Aorta (tissue), 5 donors: ENCODE results near the gene MYO1E. TPM values are rescaled to one million over a fixed set of nuclear protein-coding genes. Genes with fewer than 3 reads are reported as not detected.

Source experiments
- ATAC-seq: fragments of 200-7000 bp; cut with Tn5 transposase; one replicate; pipeline ENCODE4 v1.9.1; 2022; ENCODE audit warnings: moderate library complexity; ENCODE audit not compliant: low FRiP score
- DNase-seq, 2 donors: peaks; one replicate each; pipeline ENCODE4 v3.0.0-alpha.2; 2020
- H3K27ac ChIP-seq, 2 donors: one replicate each; pipeline ENCODE4 v1.5.1; 2013; ENCODE audit warnings: low read length in 2 of 2, mild to moderate bottlenecking in 2 of 2, moderate library complexity in 2 of 2, control low read depth in 1 of 2, inconsistent platforms in 1 of 2, low read depth in 1 of 2
- H3K27me3 ChIP-seq, 2 donors: one replicate each; pipeline ENCODE4 v1.6.1; 2013; ENCODE audit warnings: control low read depth in 1 of 2, low read length in 1 of 2, mild to moderate bottlenecking in 1 of 2, moderate library complexity in 1 of 2; ENCODE audit not compliant: insufficient read depth in 2 of 2, control insufficient read depth in 1 of 2
- H3K36me3 ChIP-seq, 2 donors: one replicate each; pipeline ENCODE4 v1.6.1; 2013; ENCODE audit warnings: control low read depth in 1 of 2, low read length in 1 of 2, mild to moderate bottlenecking in 1 of 2; ENCODE audit not compliant: insufficient read depth in 2 of 2, control insufficient read depth in 1 of 2
- H3K4me1 ChIP-seq, 2 donors: one replicate each; pipeline ENCODE4 v1.6.1; 2013; ENCODE audit warnings: low read length in 2 of 2, control low read depth in 1 of 2, mild to moderate bottlenecking in 1 of 2, moderate library complexity in 1 of 2; ENCODE audit not compliant: insufficient read depth in 2 of 2, control insufficient read depth in 1 of 2
- H3K4me3 ChIP-seq, 2 donors: one replicate each; pipeline ENCODE4 v1.5.1; 2013; ENCODE audit warnings: low read length in 2 of 2, control low read depth in 1 of 2, mild to moderate bottlenecking in 1 of 2
- H3K9me3 ChIP-seq: one replicate; pipeline ENCODE4 v1.6.1; 2013; ENCODE audit warnings: mild to moderate bottlenecking, low read length; ENCODE audit not compliant: control insufficient read depth
- WGBS, 2 donors: extraction: QIAGEN DNeasy Blood & Tissue Kit; methylation state at CpG; one replicate each; pipeline ENCODE4 v1.1.7; 2013; 5-methylcytosine and 5-hydroxymethylcytosine counted together
- intact Hi-C, 2 donors: fragments of 100-400 bp; cut with DNase I; formaldehyde crosslinking; loops; one replicate each; pipeline versions ENCODE4 v1.14.2 to v1.15.0; 2022
- polyA plus RNA-seq, 2 donors: library from polyadenylated mRNA; stranded (reverse); fragments of 200-250 nt; gene quantifications; one replicate each; pipeline ENCODE4 v1.2.3, GENCODE V29; 2013
- total RNA-seq, 2 donors: library from RNA; stranded (reverse); fragmentation: NEBNext Ultra II Directional; extraction: Animal tissue kit (Norgen Biotek cat#: 25700); gene quantifications; one replicate each; pipeline ENCODE4 v1.2.1, GENCODE V29; 2021
- donor health status: healthy with polysubstance abuse.
- donor health status: Bipolar disorder and iron deficiency.
- donor health status: DM: no; HTN: no; CAD: no.
- donor health status: DM: no; HTN: no; CAD: no.
- donor health status: DM: yes; HTN: yes; CAD: no.

Gene MYO1E
- total and polyA plus RNA-seq, 4 donors: 44.6 to 225 (median 105) TPM

DNA sequence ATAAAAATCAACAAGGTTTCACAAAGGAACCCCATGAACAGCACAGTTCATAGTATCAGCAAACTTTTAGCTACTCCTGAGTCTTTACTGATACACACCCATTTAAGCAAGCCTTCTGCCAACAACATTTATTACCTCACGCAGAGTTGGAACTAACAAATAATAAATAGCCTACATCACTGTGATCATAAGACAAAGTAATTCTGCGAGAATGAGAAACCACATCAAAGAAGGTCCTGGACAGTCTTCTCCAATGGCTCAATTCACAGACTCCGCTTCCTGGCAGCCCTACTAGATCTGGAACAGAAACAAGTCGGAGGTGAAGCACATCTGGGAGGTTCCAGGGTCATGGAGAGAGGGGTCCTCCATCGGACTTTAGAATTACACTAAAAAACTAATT is 129.0 kb downstream of the MYO1E start:
- intact Hi-C loops: loop anchor here (10.0 kb wide), 1 partner anchor 251 kb away; no protein-coding TSS in a partner anchor
- no peaks in the 10 kb centered on the region for H3K27me3 ChIP-seq
- ATAC-seq (no peak), DNase-seq (no peak)
- H3K27ac ChIP-seq: no peak overlapping the region
- 90 to 93% methylated on average over 5 of the region's 5 CpGs for WGBS, 2 donors
- H3K36me3 ChIP-seq: no peaks in the 10 kb centered on the region
- H3K4me1 ChIP-seq: no peaks in the 10 kb centered on the region
- no peak overlapping the region for H3K4me3 ChIP-seq
- no peaks in the 10 kb centered on the region for H3K9me3 ChIP-seq

- Histone ChIP-seq H3K36me3 (no peaks in the 10 kb centered on the region), H3K9me3 (no peaks in the 10 kb centered on the region), H3K4me1 (no peaks in the 10 kb centered on the region), H3K4me3 (no peak overlapping the region), H3K27ac (no peak overlapping the region), H3K27me3 (no peaks in the 10 kb centered on the region)
- ATAC-seq: no peak
- intact Hi-C loops: loop anchor here (10.0 kb wide), 1 partner anchor 252 kb away; no protein-coding TSS in a partner anchor
- DNase-seq: no peak
- 94 to 96% methylated on average over 2 of the region's 2 CpGs for whole genome bisulfite sequencing, 2 donors
These were observed 130.0 kb downstream of the MYO1E start for GRCh38 chr15:59242649-59243048.

- H3K36me3 ChIP-seq: no peaks in the 10 kb centered on the region
- no peak overlapping the region for H3K27ac ChIP-seq
These were observed 132.6 kb downstream of the MYO1E start for GRCh38 chr15:59240036-59240435.

DNA sequence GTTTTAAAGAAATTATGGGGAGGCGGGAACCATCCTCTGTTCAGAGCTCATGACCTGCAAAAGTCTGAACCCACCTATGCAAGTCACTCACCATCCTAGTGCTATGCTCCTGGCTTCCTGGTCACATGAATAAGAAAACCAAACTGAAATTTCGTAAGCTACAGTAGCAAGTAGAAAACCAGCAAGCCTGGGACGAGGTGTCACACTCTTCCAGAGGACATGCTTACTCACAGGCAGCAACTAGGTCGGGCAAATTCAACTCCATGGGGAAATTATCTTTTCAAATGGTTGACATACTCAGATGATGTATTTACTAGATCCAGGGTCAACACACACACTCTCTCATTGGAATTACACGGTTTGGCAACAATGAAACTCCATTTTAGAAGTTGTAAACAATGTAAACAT is 134.7 kb downstream of the MYO1E start:
- Histone ChIP-seq H3K4me1 (no peaks in the 10 kb centered on the region), H3K4me3 (no peak overlapping the region), H3K27me3 (no peaks in the 10 kb centered on the region), H3K36me3 (no peaks in the 10 kb centered on the region), H3K9me3 (no peaks in the 10 kb centered on the region), H3K27ac (no peak overlapping the region)
- 81 to 82% methylated on average over 5 of the region's 5 CpGs for WGBS, 2 donors
- DNase-seq (no peak), ATAC-seq (no peak)
- intact Hi-C loops: loop anchor here in 1 of 2 donors (5.0 kb wide), 1 partner anchor 71 kb away; no protein-coding TSS in a partner anchor

More at GRCh38 chr15:59240036-59240435, 132.6 kb downstream of the MYO1E start:
- DNase-seq (no peak), ATAC-seq (no peak)
- H3K4me1 ChIP-seq: no peaks in the 10 kb centered on the region
- 64 to 80% methylated on average over 5 of the region's 5 CpGs for WGBS, 2 donors
- H3K9me3 ChIP-seq: no peaks in the 10 kb centered on the region
- H3K4me3 ChIP-seq: no peak overlapping the region
- intact Hi-C loops: loop anchor here (10.0 kb wide), 1 partner anchor 255 kb away; no protein-coding TSS in a partner anchor
- no peaks in the 10 kb centered on the region for H3K27me3 ChIP-seq

DNA sequence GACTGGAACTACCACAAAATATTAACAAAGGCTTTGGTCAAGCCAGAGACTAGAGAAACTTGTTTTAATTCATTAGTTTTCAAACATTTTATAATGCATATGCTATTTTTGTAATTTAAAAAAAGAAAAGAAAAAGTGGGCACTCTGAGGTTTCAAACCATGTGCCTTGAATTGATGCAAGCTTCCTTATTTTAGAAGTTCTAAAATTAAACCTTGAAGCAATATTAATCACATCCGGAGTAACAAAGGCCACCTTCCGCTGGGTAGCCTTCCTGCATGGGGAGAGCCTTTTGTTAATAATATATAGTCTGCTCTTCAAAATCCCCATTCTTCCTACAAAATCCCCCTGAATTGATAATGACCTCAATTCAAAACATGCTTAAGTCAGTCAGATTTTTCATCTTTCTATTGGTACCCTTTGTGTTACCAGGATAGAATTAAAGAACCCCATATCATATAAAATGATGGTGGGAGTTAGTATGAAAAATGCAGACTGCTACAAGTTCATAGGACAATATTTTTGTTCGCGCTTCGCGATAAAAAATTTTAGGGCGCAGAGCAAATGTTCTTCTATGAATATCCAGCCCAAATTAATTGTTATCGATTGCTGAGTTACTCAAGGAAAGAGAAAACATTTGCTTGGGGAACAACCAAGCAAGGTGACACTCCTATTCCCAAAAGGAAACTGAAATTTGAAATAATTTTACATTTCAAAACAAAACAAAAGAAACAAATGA is 135.4 kb downstream of the MYO1E start:
- Histone ChIP-seq H3K27ac (no peak overlapping the region), H3K36me3 (no peaks in the 10 kb centered on the region), H3K9me3 (no peaks in the 10 kb centered on the region), H3K4me1 (peaks cover 2 to 4% of the 10 kb centered on the region in 2 donors), H3K27me3 (no peaks in the 10 kb centered on the region), H3K4me3 (no peak overlapping the region)
- WGBS, 2 donors: 74 to 75% methylated on average over 8 of the region's 8 CpGs
- intact Hi-C loops: loop anchor here in 1 of 2 donors (5.0 kb wide), 1 partner anchor 70 kb away; no protein-coding TSS in a partner anchor
- DNase-seq (no peak), ATAC-seq (no peak)

DNA sequence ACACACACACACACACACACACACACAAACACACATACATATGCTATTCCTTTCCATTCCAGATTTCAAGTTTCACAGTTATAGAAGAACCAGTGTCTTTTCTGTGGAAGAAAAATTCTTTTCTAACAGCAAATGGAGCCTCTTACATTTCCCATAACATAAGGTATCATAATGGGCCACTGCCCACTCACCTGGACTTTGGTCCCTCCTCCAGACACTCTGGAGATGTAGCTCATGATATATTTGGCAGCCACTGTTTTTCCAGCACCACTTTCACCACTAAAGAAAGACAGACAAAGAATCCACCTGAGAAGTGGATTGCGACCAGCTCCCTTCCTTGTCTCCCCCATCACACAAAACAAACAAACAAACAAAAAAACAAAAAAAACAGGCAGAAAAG is 136.3 kb downstream of the MYO1E start:
- ATAC-seq (no peak), DNase-seq (no peak)
- Histone ChIP-seq H3K27me3 (no peaks in the 10 kb centered on the region), H3K36me3 (no peaks in the 10 kb centered on the region), H3K4me3 (no peak overlapping the region), H3K4me1 (peaks cover 4 to 7% of the 10 kb centered on the region in 2 donors), H3K27ac (no peak overlapping the region), H3K9me3 (no peaks in the 10 kb centered on the region)
- intact Hi-C loops: loop anchor here in 1 of 2 donors (5.0 kb wide), 1 partner anchor 69 kb away; no protein-coding TSS in a partner anchor
- 97 to 100% methylated on average over 1 of the region's 1 CpG for WGBS, 2 donors

DNA sequence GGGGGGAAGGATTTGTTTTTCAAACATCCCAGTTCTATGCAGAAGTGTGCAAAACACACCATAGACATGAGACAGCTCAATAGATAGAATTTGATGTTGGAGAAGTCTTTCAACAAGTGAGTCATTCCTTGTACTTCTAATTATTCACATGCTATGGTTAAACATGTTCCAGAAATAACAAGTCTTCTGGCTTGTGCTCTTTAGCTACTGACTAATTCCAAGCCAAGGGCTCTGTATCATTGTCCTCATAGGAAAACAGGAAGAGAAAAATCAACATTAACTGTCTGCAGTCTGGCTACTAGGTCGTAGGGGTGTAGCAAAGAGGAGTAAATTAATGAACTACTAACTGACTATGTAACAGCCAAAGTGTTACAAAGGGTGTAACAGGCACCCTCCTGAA is 140.2 kb downstream of the MYO1E start:
- H3K4me3 ChIP-seq: no peak overlapping the region
- no peaks in the 10 kb centered on the region for H3K27me3 ChIP-seq
- H3K9me3 ChIP-seq: no peaks in the 10 kb centered on the region
- ATAC-seq (peak; percentile 78), DNase-seq (no peak)
- no peaks in the 10 kb centered on the region for H3K36me3 ChIP-seq
- H3K27ac ChIP-seq: no peak overlapping the region
- intact Hi-C loops: no loop called here
- WGBS, 2 donors: 0 to 7% methylated on average over 1 of the region's 1 CpG
- H3K4me1 ChIP-seq: peaks cover 4 to 7% of the 10 kb centered on the region in 2 donors

DNA sequence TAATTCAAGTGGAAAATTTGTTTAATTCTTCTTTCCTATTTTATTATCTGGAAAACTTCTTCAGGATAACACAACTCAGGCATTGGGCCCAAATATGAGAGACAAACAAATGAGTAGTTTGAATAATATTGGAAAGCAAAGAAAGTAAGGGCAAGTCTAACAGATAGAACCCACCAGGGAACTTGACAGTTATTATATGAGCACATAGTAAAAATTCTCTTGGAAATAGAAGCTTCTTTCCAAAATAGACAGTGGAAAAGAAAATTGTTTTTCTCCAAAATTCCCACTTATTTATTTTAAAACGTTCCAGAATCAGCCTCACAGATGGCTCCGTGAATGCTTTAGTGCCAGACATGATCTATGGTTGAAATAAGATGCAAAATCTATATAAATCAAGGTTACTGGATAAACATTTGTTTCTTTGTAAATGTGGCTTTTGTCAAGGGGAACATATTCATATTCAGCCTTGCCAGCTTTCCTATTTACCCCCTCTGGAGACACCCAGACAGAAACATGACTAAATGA is 142.1 kb downstream of the MYO1E start:
- no peaks in the 10 kb centered on the region for H3K27me3 ChIP-seq
- intact Hi-C loops: no loop called here
- no peak for DNase-seq
- H3K4me1 ChIP-seq: peaks cover 4 to 7% of the 10 kb centered on the region in 2 donors
- ATAC-seq: no peak
- peaks cover 0 to 4% of the 10 kb centered on the region in 2 donors for H3K36me3 ChIP-seq
- H3K27ac ChIP-seq: no peak overlapping the region
- 31 to 37% methylated on average over 2 of the region's 2 CpGs for whole genome bisulfite sequencing, 2 donors
- H3K4me3 ChIP-seq: no peak overlapping the region
- H3K9me3 ChIP-seq: no peaks in the 10 kb centered on the region

- no peak for ATAC-seq
- H3K4me1 ChIP-seq: peaks cover 4 to 7% of the 10 kb centered on the region in 2 donors
- H3K36me3 ChIP-seq: peaks cover 2 to 4% of the 10 kb centered on the region in 2 donors
- 74 to 93% methylated on average over 3 of the region's 3 CpGs for WGBS, 2 donors
- DNase-seq: no peak
- H3K9me3 ChIP-seq: no peaks in the 10 kb centered on the region
- no peak overlapping the region for H3K4me3 ChIP-seq
- no peak overlapping the region for H3K27ac ChIP-seq
- intact Hi-C loops: no loop called here
- H3K27me3 ChIP-seq: no peaks in the 10 kb centered on the region
These were observed 143.2 kb downstream of the MYO1E start for GRCh38 chr15:59229453-59229852.
